Epidermal melanocyte (primary cell): ENCODE data around the gene SMPD3.

Experiments used
- DNase-seq: peaks from one replicate; pipeline ENCODE4 v3.0.0; 2011; ENCODE audit warnings: low spot score; ENCODE audit not compliant: insufficient read length

SMPD3 gene

GRCh38 chr16:68434624-68435210 is 13.6 kb downstream of the SMPD3 start:
- DNase-seq = no peak

GRCh38 chr16:68433316-68433715 is 15.0 kb downstream of the SMPD3 start:
- DNase-seq = no peak

DNA sequence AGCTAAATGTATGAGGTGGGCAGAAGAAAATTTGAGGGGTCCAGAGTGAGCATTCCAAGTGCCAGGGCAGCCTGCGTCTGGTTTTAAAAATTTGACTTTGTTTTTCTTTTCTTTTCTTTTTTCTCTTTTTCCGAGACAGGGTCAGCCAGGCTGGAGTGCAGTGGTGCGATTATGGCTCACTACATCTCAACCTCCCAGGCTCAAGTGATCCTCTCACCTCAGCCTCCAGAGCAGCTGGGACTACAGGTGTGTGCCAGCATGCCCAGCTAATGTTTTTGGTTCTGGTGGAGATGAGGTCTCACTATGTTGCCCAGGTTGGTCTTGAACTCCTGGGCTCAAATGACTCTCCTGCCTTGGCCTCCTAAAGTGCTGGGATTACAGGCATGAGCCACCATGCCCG is 15.6 kb downstream of the SMPD3 start:
- no peak for DNase-seq

DNA sequence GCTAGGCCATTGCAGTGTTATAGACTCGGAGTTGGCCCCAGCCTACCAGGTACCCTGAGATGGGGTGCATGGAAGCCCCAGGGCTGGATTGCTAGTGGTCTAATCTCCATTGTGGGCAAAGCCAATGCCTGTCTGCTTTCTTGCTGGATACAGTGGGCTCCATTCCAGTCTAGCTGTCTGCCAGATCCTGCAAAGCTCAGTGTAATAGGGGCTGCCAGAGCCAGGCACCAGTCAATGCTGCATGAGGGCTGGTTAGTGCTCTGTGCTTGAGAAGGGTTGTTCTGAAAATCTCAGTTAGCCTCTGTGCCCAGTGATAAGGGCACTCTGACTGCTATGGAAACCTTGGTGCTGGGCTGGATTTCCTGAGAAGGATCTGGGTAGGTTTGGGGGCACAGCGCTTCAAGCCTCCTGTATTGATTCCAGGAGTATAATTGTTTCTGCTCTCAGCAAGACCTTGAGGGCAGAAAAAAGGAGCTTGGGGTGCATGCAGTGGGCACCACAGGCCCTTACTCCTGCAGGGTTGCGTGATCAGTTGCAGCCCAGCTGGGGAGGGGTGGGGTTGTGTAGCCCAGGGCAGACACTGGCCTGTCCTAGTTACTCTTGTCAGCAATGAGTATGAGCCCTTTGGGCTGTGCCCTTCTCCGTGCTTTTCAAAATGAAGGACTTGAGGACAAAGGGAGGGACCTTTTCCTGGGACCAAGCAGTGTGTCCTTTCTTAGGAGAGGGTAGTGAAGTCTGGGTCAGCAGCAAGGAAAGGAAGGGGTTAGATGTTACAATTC is 19.0 kb downstream of the SMPD3 start:
- no peak for DNase-seq

DNA sequence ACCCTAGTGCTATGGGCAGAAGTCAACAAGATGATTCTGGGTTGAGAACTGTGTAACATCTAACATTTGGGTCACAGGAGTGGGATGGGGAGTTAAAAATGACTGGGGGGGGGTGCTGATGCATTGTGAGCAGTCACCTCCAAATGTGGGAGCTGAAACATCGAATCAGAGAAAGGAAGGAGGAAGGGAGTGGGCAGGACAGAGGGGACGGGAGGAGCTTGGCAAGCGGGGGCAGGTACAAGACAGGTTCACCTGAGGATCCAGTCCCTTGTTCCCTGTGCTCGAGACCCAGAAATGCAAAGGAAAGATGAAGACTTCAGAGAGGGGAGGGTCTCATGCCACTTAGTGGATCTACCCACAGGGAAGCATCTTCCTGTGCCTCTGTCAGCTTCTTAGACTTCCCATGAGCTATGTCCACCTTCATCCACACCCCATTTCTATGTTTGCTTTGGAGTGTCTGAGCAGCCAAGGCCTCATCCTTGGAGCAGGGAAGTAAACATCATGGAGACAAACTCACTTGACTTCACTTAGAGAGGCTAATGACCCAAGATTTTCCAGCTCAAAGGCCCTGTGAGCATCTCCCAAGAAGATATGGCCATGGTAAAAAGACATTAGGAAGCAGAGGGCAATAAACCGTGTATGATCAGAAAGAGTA is 20.5 kb downstream of the SMPD3 start:
- DNase-seq = no peak

DNA sequence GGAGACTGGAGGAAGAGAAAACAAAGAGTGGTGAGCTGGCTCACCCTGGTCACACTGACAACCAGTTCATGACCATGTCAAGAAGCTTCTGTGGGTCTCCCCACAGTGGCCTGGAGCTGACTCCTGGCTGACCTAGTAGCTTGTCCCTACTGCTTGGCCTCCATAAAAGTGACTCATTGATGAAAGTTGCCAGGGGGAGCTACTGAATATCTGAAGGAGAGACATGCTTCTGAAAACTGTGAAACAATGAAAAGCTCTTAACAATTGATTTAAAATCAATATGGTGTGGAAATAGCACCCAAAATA is 22.0 kb downstream of the SMPD3 start:
- no peak for DNase-seq

GRCh38 chr16:68425498-68426346 is 22.6 kb downstream of the SMPD3 start:
- DNase-seq = no peak

DNA sequence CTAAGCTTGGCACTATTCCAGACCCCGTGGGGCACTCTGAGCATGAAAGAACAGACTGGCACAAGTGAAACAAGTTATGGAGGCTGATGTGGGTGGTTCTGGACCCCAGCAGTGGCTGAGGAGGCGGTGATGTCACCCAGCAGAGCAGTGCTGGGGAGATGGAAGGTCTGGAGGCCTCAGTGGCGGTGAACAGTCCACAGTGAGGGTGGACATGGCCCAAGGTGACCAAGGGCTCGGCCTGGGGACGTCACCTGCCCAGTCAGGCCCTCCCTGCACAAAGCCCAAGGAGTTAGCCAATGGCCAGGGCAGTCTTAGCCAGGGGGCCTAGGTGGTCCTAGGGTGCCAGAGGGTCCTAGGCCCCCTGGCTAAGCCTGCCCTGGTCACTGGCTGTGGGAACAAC is 24.5 kb downstream of the SMPD3 start:
- no peak for DNase-seq

GRCh38 chr16:68422396-68422960 is 25.8 kb downstream of the SMPD3 start:
- no peak for DNase-seq

DNA sequence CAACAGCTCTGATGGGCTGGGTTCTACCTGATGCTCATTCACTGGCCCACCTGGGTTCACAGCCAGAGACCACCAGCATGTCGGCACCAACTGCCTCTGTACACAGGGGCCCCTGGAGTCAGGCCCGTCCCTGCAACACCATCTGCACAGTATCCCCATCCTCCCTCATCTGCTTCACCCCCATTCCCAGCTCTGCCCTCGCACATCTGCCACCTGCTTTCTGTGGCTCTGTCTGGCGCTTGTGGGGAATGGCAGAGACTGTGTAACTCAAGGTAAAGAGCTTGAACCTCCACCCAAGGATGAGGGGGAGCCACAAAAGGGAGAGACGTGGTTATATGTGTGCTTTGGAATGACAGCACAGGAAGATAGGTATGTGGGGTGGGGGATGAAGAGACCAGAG is 27.2 kb downstream of the SMPD3 start:
- no peak for DNase-seq

DNA sequence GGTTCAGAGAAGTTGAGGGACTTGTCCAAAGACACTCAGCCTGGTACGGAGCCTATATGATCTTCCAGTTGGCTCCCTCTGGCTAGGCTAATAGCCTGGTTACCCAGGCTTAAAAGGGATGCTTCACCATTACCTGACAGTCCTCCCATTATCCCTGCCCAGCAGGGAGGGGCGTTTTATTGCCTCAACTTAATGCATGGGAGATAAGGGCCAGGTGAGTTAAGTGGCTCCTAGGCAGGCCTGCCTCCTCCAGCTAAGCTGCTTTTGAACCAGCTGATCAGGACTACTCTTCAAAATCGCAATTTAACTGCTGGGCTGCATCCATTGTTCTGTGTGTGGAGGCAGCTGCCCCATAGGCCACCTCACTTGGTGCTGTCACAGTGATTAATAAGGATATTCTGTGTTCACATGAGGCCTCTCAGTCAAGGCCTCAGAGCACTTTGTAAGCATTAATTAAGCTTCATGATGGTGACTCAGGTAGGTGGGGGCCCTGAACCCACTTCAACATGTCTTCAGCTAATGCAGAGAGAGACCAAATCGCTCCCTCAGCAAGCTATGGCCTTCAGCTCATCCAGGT is 27.9 kb downstream of the SMPD3 start:
- DNase-seq = no peak

- no peak for DNase-seq
These were observed 30.5 kb downstream of the SMPD3 start for GRCh38 chr16:68417711-68418301.

DNA sequence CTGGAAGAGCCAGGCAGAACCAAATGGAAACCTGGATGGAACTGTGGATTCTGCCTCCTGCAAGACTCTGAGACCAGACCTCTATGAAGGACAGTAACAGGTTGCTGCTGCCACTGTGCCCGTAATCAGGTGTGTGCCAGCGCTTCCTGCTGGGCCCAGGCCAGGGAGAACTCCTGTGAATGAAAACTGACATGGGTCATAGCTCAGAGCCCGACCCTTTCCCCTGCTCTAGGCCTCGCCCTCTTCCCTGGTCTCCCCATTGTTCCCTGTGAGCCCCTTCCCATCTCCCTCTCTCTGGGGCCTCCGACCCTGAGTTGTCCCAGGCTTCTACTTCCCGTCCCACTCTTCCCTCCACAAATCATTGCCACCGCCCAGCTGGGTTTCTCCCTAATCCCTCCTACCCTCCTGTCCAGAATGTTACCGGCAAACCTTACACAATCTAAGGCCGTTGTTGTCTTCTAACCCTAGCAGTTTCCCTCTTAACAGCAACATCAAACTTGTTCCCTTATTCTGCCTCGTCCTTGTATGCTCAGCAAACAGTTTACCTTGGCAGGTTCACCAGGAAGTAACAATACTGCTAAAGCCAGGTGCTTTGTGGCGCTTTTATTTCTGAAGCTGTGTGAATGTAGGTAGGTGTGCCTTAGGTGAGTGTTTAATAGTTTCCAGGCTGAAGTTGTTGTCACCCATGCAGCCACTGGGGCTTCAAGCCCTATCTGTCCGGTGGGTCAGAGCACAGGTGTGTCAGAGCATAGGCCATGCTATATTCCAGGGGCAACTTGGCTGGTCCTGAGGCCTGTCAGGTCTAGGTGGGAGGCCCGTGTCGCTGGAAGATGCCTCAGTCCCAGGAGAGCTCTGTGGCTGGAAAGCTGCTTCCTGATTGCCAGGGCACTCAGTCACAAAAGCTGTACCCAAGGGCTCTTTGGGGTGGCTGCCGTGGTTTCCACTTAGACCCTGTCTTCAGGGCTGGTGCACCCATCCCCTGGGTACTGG is 32.0 kb downstream of the SMPD3 start:
- DNase-seq = no peak

DNA sequence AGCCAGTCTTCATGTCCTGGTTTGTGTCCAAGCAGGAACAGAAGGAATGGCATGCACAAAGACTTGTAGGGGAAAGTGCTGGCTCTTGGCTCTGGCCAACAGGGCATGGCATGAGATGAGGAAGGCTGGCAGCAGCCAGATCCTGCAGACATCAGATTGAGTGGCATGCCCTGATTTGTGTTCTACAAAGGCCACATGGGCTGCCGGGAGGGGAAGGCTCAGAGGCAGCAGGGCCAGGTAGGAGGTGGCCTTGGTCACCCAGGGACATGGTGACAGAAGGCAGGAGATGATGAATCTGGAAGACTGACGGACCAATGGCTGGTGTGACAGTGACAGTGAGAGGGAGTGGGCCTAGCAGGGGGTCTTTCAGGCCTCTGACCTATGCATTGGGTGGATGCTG is 33.7 kb downstream of the SMPD3 start:
- DNase-seq = no peak

GRCh38 chr16:68412061-68412460 is 36.2 kb downstream of the SMPD3 start:
- no peak for DNase-seq

GRCh38 chr16:68411086-68411485 is 37.2 kb downstream of the SMPD3 start:
- DNase-seq = no peak

DNA sequence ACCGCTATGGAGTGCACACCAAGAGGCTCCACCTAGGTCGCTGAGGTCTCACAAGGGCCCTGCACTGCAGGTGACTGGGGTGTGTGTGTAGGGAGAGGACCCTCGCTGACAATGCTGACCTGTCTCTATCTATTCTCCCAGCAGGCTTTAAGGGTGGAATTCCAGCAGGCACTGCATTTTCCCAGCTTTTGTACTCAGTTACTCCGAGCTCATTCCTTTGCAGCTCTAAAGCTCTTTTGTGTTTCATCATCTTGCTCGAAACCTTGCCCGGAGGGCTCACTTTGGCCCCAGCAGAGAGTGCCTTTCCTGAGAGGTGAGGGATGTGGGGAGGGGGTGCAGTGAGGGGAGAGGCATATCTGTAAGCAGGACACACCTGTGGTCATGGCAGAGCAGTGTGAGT is 39.3 kb downstream of the SMPD3 start:
- no peak for DNase-seq

- DNase-seq = no peak
These were observed 39.9 kb downstream of the SMPD3 start for GRCh38 chr16:68408428-68408827.

DNA sequence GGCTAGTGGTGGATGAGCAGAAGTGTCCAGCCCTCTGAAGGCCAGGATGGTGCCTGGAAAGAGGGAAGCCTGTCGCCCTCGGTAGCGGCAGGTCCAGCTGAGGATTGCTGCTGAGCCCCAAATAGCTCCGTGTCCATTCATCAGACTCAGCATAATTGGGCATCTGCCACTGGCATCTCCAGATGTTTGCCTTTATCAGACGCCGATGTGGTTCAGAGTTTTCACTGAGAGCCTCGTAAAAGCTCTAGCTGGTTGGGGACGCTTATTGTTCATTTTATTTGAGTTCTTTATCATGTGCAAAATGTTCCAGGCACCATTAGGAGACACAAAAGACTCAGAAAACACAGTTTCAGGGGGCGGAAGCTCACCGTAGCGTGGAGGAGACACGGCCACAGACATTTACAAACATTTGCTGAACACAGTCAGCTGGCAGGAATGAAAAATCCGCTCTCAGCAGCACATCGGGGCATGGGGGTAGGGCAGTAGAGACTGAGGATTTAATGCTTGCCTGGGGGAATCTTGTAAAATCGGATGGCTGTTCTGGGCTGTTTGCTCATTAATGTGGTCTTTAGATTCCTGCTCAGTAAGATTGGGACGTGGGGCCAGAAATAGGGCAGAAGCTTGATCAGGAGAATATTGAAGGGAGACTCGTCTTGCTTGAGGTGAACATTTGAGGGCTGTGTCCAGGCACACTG is 41.7 kb downstream of the SMPD3 start:
- peak; percentile 55 for DNase-seq
